Eye (tissue), 1 donor: ENCODE measurements around the gene PCDHA2.
"Not testable (repeated sequence)": the region's sequence is repeated elsewhere in the genome, so short reads cannot be mapped to it uniquely, and the experiment has no call there.

Experiments used
- DNase-seq: peaks from one replicate; pipeline ENCODE4 v3.0.0-alpha.2; 2015

Gene PCDHA2

DNA sequence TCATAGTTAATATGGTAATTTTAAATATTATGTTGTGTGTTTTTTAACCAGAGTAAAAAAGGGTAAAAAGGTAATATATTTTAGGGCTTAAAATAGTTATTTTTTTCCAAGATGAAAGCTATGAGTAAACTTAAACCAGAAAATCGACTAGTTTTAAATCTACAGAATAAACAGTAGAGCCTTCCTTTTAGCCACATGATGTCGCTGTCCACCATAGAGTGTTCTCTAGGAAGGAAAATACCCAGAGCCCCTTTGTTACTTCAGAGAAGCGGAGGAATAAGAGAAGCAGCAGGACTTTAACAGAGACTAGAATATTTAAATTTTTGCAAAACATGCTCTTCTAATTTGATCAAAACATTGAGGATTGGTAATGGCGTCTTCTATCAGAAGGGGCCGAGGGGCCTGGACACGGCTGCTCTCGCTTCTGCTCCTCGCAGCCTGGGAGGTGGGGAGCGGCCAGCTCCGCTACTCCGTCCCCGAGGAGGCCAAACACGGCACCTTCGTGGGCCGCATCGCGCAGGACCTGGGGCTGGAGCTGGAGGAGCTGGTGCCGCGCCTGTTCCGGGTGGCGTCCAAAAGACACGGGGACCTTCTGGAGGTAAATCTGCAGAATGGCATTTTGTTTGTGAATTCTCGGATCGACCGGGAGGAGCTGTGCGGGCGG, at the start of gene PCDHA2:
Gene PCDHA2 (plus strand): TSS at position 258 of the 664 bp plus-strand sequence.
- no peak for DNase-seq

- no peak for DNase-seq
These were observed 41.1 kb upstream of the PCDHA2 start for GRCh38 chr5:140753561-140753960.

- DNase-seq, result peak; percentile 1
These were observed 30.3 kb upstream of the PCDHA2 start for GRCh38 chr5:140764177-140764973.

DNA sequence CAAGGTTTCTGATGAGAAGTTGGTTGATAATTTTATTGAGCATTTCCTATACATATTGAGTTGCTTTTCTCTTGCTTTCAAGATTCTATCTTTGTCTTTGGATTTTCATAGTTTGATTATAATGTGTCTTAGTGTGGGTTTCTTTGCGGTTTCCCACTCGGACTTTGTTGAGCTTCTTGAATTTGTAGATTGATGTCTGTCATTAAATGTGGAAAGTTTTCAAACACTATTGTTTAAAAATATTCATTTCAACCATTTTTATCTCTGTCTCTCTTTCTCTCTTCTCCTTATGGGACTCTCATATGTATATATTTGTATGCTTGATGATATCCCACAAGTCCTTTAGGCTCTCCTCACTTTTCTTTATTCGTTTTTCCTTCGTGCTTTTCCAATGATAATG, 27.2 kb upstream of the PCDHA2 start:
- DNase-seq, result no peak

- no peak for DNase-seq
These were observed 14.1 kb upstream of the PCDHA2 start for GRCh38 chr5:140780512-140780911.

DNA sequence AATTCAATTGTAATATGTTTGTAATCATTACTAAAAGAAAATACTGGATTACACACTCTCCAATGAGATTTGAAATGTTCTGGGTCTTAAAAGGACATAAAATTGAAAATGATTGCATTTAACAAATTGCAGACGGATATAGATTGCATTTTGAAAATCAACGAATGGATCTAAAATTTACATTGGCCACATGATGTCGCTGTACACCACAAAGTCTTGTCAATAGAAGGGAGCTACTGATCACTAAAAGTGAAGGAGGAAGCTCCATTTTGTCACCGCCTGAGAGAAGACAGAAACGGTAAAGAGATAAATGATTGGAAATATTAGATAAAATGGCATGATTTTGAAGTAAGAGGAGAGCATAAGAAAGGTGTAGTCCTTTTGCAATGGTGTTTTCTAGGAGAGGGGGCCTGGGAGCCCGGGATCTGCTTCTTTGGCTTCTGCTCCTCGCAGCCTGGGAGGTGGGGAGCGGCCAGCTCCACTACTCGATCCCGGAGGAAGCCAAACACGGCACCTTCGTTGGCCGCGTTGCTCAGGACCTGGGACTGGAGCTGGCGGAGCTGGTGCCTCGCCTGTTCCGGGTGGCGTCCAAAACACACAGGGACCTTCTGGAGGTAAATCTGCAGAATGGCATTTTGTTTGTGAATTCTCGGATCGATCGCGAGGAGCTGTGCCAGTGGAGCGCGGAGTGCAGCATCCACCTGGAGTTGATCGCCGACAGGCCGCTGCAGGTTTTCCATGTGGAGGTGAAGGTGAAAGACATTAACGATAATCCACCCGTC, 8.6 kb upstream of the PCDHA2 start, which contains the start of gene PCDHA1:
Gene PCDHA1 (plus strand): TSS at position 236 of the 782 bp plus-strand sequence.
- no peak for DNase-seq

DNA sequence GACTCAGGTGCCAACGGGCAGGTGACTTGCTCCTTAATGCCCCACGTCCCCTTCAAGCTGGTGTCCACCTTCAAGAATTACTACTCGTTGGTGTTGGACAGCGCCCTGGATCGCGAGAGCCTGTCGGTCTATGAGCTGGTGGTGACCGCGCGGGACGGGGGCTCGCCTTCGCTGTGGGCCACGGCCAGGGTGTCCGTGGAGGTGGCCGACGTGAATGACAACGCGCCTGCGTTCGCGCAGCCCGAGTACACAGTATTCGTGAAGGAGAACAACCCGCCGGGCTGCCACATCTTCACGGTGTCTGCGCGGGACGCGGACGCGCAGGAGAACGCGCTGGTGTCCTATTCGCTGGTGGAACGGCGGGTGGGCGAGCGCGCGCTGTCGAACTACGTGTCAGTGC, 7.2 kb upstream of the PCDHA2 start:
- not testable (repeated sequence) for DNase-seq

GRCh38 chr5:140787849-140788504, 6.7 kb upstream of the PCDHA2 start:
- not testable (repeated sequence) for DNase-seq

GRCh38 chr5:140791089-140791488, 3.6 kb upstream of the PCDHA2 start:
- no peak for DNase-seq

DNA sequence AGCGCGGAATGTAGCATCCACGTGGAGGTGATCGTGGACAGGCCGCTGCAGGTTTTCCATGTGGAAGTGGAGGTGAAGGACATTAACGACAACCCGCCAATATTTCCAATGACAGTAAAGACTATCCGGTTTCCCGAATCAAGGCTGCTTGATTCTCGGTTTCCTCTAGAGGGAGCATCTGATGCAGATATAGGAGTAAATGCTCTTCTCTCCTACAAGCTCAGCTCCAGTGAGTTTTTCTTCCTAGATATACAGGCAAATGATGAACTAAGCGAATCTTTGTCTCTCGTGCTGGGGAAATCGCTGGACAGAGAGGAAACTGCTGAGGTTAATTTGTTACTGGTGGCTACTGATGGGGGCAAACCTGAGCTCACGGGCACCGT, 598 bp downstream of the PCDHA2 start:
- DNase-seq, result no peak

GRCh38 chr5:140796072-140796717, 1.5 kb downstream of the PCDHA2 start:
- DNase-seq, result not testable (repeated sequence)

DNA sequence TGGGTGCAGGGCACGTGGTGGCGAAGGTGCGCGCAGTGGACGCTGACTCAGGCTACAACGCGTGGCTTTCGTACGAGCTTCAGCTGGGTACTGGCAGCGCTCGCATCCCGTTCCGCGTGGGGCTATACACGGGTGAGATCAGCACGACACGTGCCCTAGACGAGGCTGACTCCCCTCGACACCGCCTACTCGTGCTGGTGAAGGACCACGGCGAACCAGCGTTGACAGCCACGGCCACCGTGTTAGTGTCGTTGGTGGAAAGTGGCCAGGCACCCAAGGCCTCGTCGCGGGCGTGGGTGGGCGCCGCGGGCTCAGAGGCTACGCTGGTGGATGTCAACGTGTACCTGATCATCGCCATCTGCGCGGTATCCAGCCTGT, 2.1 kb downstream of the PCDHA2 start:
- DNase-seq, result no peak

GRCh38 chr5:140800816-140801493, 6.3 kb downstream of the PCDHA2 start, which contains the start of gene PCDHA3:
Gene PCDHA3, plus strand, starts transcription at chr5:140801057.
- DNase-seq, result peak; percentile 50

- DNase-seq, result peak; percentile 2
These were observed 6.8 kb downstream of the PCDHA2 start for GRCh38 chr5:140801494-140801841.

- not testable (repeated sequence) for DNase-seq
These were observed 7.7 kb downstream of the PCDHA2 start for GRCh38 chr5:140802381-140802780.

DNA sequence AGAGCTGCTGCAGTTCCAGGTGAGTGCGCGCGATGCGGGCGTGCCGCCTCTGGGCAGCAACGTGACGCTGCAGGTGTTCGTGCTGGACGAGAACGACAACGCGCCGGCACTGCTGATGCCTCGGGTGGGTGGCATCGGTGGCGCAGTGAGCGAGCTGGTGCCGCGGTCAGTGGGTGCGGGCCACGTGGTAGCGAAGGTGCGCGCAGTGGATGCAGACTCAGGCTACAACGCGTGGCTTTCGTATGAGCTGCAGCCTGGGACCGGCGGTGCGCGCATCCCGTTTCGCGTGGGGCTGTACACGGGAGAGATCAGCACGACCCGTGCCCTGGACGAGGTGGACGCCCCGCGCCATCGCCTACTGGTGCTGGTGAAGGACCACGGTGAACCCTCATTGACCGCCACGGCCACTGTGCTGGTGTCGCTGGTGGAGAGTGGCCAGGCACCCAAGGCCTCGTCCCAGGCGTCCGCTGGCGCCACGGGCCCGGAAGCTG, 8.2 kb downstream of the PCDHA2 start:
- no peak for DNase-seq

GRCh38 chr5:140806834-140807775, 12.5 kb downstream of the PCDHA2 start, which contains the start of gene PCDHA4:
Gene PCDHA4, plus strand, starts transcription at chr5:140807068.
- DNase-seq, result peak; percentile 16

- not testable (repeated sequence) for DNase-seq
These were observed 13.7 kb downstream of the PCDHA2 start for GRCh38 chr5:140808241-140808888.

DNA sequence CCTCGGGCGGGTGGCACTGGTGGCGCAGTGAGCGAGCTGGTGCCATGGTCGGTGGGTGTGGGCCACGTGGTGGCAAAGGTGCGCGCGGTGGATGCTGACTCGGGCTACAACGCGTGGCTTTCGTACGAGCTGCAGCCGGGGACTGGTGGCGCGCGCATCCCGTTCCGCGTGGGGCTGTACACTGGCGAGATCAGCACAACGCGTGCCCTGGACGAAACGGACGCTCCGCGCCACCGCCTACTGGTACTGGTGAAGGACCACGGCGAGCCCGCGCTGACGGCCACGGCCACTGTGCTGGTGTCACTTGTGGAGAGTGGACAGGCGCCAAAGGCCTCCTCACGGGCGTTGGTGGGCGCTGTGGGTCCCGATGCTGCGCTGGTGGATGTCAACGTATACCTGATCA, 14.2 kb downstream of the PCDHA2 start:
- no peak for DNase-seq
